NOMO-1 treated with DMSO at 0.1 percent for 48 hours (cell line): ENCODE results near the gene TGFA.
A peak's percentile ranks its signal among the peaks of the same experiment; 100 is the strongest.
"Not testable (repeated sequence)": the region's sequence is repeated elsewhere in the genome, so short reads cannot be mapped to it uniquely, and the experiment has no call there.

Experiments
- DNase-seq: peaks from one replicate; lab custom pipeline; 2025; ENCODE audit not compliant: unreplicated experiment; lab: John Stamatoyannopoulos, UW

The TGFA gene

GRCh38 chr2:70467237-70467636 is 86.4 kb downstream of the TGFA start:
- no peak for DNase-seq

- DNase-seq, result not testable (repeated sequence)
These were observed 87.0 kb downstream of the TGFA start for GRCh38 chr2:70466647-70467046.

- DNase-seq, result no peak
These were observed 89.6 kb downstream of the TGFA start for GRCh38 chr2:70463997-70464396.

GRCh38 chr2:70463581-70463980 is 90.0 kb downstream of the TGFA start:
- no peak for DNase-seq

GRCh38 chr2:70461981-70462876 is 91.4 kb downstream of the TGFA start:
- DNase-seq, result no peak

- no peak for DNase-seq
These were observed 92.2 kb downstream of the TGFA start for GRCh38 chr2:70461414-70461813.

- DNase-seq, result no peak
These were observed 93.3 kb downstream of the TGFA start for GRCh38 chr2:70460333-70460732.

GRCh38 chr2:70458661-70459060 is 95.0 kb downstream of the TGFA start:
- no peak for DNase-seq

GRCh38 chr2:70456585-70457495 is 96.8 kb downstream of the TGFA start:
- DNase-seq, result no peak

GRCh38 chr2:70454936-70455544 is 98.6 kb downstream of the TGFA start:
- DNase-seq, result peak; percentile 27

- DNase-seq, result no peak
These were observed 102.9 kb downstream of the TGFA start for GRCh38 chr2:70450641-70451250.

- DNase-seq, result no peak
These were observed 105.6 kb downstream of the TGFA start for GRCh38 chr2:70448041-70448440.

GRCh38 chr2:70443726-70444125 is 109.9 kb downstream of the TGFA start:
- no peak for DNase-seq

- DNase-seq, result no peak
These were observed 110.6 kb downstream of the TGFA start for GRCh38 chr2:70443078-70443465.

- DNase-seq, result no peak
These were observed 111.1 kb downstream of the TGFA start for GRCh38 chr2:70442301-70443077.

- no peak for DNase-seq
These were observed 113.0 kb downstream of the TGFA start for GRCh38 chr2:70440621-70441020.

GRCh38 chr2:70435138-70435537 is 118.5 kb downstream of the TGFA start:
- no peak for DNase-seq

- no peak for DNase-seq
These were observed 120.3 kb downstream of the TGFA start for GRCh38 chr2:70433315-70433714.

GRCh38 chr2:70431716-70432347 is 121.8 kb downstream of the TGFA start:
- DNase-seq, result peak; percentile 49

GRCh38 chr2:70426341-70426740 is 127.3 kb downstream of the TGFA start:
- no peak for DNase-seq
